Neural cell (in vitro differentiated cells): ENCODE results near the gene GALNT14.

Source experiments
- EP300 ChIP-seq: fragments of 450-650 bp; conservative IDR thresholded peaks from 2 replicates; pipeline ENCODE4 v1.6.1; 2014; ENCODE audit warnings: antibody characterized with exemption, mild to moderate bottlenecking, moderate library complexity; ENCODE audit not compliant: poor library complexity, severe bottlenecking
- POLR2AphosphoS5 ChIP-seq: IDR thresholded peaks from 2 replicates; pipeline ENCODE4 v1.6.1; 2012
- TAF1 ChIP-seq: IDR thresholded peaks from 2 replicates; pipeline ENCODE4 v1.6.1; 2012; ENCODE audit warnings: low read depth
- TF ChIP-seq, protein P1 (sequence below): fragments of 450-650 bp; IDR thresholded peaks from 2 replicates; pipeline ENCODE4 v1.5.1; 2014; ENCODE audit warnings: antibody characterized with exemption, mild to moderate bottlenecking, moderate library complexity; ENCODE audit not compliant: poor library complexity, severe bottlenecking
- TF ChIP-seq, protein P2 (sequence below): IDR thresholded peaks from 2 replicates; pipeline ENCODE4 v1.6.1; 2012; ENCODE audit warnings: borderline replicate concordance

DNA sequence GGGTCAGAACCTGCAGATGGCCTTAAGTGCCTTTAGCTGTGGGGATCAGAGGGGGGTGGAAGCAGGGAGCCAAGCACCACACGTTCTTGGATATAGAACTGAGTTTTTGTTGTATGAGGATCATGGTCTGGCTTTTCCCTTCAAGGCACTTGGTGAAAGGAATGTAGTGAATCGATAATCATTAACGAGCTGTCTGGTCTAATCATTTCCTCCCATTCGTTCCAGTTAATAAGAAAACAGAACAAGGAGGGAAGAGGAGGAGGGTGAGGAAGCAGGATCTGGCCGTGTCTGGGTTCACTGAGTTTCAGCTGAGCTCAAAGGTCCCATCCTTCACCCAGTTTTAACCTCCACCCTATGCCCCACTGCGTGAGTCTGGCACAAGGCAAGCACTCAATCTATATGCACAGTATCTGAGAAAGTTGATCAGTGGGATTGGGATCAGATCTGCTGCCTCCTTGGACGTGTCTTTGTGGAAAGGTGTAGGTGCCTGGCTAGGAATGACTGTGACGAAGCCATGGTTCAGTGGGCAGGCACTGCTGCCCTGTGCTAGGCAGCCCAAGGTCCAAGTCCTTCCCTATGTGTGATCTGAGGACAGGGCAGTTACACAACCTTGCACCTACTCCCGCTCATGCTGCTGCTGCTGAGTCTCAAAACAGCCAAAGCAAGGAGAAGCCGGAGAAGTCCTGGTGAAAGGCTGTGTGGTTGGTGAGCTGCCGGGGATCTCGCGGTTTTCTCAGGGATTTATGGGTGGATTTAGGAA is 54.8 kb downstream of the GALNT14 start:
- TF ChIP-seq, protein P1, sequence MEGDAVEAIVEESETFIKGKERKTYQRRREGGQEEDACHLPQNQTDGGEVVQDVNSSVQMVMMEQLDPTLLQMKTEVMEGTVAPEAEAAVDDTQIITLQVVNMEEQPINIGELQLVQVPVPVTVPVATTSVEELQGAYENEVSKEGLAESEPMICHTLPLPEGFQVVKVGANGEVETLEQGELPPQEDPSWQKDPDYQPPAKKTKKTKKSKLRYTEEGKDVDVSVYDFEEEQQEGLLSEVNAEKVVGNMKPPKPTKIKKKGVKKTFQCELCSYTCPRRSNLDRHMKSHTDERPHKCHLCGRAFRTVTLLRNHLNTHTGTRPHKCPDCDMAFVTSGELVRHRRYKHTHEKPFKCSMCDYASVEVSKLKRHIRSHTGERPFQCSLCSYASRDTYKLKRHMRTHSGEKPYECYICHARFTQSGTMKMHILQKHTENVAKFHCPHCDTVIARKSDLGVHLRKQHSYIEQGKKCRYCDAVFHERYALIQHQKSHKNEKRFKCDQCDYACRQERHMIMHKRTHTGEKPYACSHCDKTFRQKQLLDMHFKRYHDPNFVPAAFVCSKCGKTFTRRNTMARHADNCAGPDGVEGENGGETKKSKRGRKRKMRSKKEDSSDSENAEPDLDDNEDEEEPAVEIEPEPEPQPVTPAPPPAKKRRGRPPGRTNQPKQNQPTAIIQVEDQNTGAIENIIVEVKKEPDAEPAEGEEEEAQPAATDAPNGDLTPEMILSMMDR: no peak
- TF ChIP-seq POLR2AphosphoS5 (no peak), EP300 (no peak), TAF1 (no peak)
- TF ChIP-seq, protein P2, sequence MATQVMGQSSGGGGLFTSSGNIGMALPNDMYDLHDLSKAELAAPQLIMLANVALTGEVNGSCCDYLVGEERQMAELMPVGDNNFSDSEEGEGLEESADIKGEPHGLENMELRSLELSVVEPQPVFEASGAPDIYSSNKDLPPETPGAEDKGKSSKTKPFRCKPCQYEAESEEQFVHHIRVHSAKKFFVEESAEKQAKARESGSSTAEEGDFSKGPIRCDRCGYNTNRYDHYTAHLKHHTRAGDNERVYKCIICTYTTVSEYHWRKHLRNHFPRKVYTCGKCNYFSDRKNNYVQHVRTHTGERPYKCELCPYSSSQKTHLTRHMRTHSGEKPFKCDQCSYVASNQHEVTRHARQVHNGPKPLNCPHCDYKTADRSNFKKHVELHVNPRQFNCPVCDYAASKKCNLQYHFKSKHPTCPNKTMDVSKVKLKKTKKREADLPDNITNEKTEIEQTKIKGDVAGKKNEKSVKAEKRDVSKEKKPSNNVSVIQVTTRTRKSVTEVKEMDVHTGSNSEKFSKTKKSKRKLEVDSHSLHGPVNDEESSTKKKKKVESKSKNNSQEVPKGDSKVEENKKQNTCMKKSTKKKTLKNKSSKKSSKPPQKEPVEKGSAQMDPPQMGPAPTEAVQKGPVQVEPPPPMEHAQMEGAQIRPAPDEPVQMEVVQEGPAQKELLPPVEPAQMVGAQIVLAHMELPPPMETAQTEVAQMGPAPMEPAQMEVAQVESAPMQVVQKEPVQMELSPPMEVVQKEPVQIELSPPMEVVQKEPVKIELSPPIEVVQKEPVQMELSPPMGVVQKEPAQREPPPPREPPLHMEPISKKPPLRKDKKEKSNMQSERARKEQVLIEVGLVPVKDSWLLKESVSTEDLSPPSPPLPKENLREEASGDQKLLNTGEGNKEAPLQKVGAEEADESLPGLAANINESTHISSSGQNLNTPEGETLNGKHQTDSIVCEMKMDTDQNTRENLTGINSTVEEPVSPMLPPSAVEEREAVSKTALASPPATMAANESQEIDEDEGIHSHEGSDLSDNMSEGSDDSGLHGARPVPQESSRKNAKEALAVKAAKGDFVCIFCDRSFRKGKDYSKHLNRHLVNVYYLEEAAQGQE: no peak
